Esophagus muscularis mucosa (tissue), 4 donors: ENCODE measurements around the gene PDE4D.

Experiments used
- CTCF ChIP-seq, 3 experiments: fragments of 200-600 bp in 2 of 3; fragments of 450-650 bp in 1 of 3; sonication (generic) in 2 of 3; IDR thresholded peaks; one replicate each; pipeline ENCODE4 v1.5.1; 2017 to 2019; ENCODE audit warnings: antibody characterized with exemption in 3 of 3, mild to moderate bottlenecking in 2 of 3, moderate library complexity in 1 of 3
- EP300 ChIP-seq: sonication (generic); formaldehyde crosslinking; IDR thresholded peaks from one replicate; pipeline ENCODE4 v1.6.1; 2017; ENCODE audit warnings: antibody characterized with exemption
- POLR2A ChIP-seq: fragments of 450-650 bp; IDR thresholded peaks from one replicate; pipeline ENCODE4 v1.6.1; 2017; ENCODE audit warnings: antibody characterized with exemption, moderate library complexity, mild to moderate bottlenecking, low read depth

GRCh38 chr5:59341760-59342159 is 551.8 kb downstream of the PDE4D start:
- TF ChIP-seq CTCF (IDR thresholded peaks at IDR 0.05) (no peak), POLR2A (no peak), EP300 (no peak)
